ENCODE data around the gene HTR3B.
A peak's percentile ranks its signal among the peaks of the same experiment; 100 is the strongest.

HTR3B gene

GRCh38 chr11:113881856-113882255 lies 22.7 kb upstream of the HTR3B start:
- no peak for TF ChIP-seq CTCF (conservative IDR thresholded peaks at IDR 0.05; ENCODE audit: control insufficient read depth, insufficient read depth, low read depth, low read length)
- H3K4me3 ChIP-seq (ENCODE audit: control insufficient read depth, low read depth, low read length) = no peak overlapping the region
- no peak for DNase-seq (ENCODE audit: low read depth)

- no peak overlapping the region for H3K4me3 ChIP-seq (ENCODE audit: control insufficient read depth, low read depth, low read length)
- no peak for TF ChIP-seq CTCF (conservative IDR thresholded peaks at IDR 0.05; ENCODE audit: control insufficient read depth, insufficient read depth, low read depth, low read length)
- DNase-seq (ENCODE audit: low read depth) = peak; percentile 30
Measured at GRCh38 chr11:113884361-113884836, 20.2 kb upstream of the HTR3B start.

- no peak for TF ChIP-seq CTCF (conservative IDR thresholded peaks at IDR 0.05; ENCODE audit: control insufficient read depth, insufficient read depth, low read depth, low read length)
- DNase-seq (ENCODE audit: low read depth) = no peak
- H3K4me3 ChIP-seq (ENCODE audit: control insufficient read depth, low read depth, low read length) = no peak overlapping the region
Measured at GRCh38 chr11:113885897-113886296, 18.7 kb upstream of the HTR3B start.

- no peak for TF ChIP-seq CTCF (conservative IDR thresholded peaks at IDR 0.05; ENCODE audit: control insufficient read depth, insufficient read depth, low read depth, low read length)
- DNase-seq (ENCODE audit: low read depth) = no peak
- H3K4me3 ChIP-seq (ENCODE audit: control insufficient read depth, low read depth, low read length) = no peak overlapping the region
Measured at GRCh38 chr11:113888848-113889247, 15.7 kb upstream of the HTR3B start.

GRCh38 chr11:113894421-113894996 lies 10.1 kb upstream of the HTR3B start:
- TF ChIP-seq CTCF (conservative IDR thresholded peaks at IDR 0.05; ENCODE audit: control insufficient read depth, insufficient read depth, low read depth, low read length) = no peak
- H3K4me3 ChIP-seq (ENCODE audit: control insufficient read depth, low read depth, low read length) = no peak overlapping the region
- no peak for DNase-seq (ENCODE audit: low read depth)

GRCh38 chr11:113895367-113896155 lies 9.0 kb upstream of the HTR3B start:
- no peak for TF ChIP-seq CTCF (conservative IDR thresholded peaks at IDR 0.05; ENCODE audit: control insufficient read depth, insufficient read depth, low read depth, low read length)
- no peak overlapping the region for H3K4me3 ChIP-seq (ENCODE audit: control insufficient read depth, low read depth, low read length)
- no peak for DNase-seq (ENCODE audit: low read depth)
